MM.1S (cell line): ENCODE measurements around the gene ABHD16B.

Experiments used
- DNase-seq: peaks from one replicate; pipeline ENCODE4 v3.0.0-alpha.2; 2015
- H2AFZ ChIP-seq: fragments of 300-600 bp; sonication (generic); 2 replicates; pipeline ENCODE4 v1.6.0; 2016; ENCODE audit warnings: antibody characterized with exemption, low read length
- H3F3A ChIP-seq: fragments of 300-600 bp; sonication (generic); 2 replicates; pipeline ENCODE4 v1.6.1; 2016; ENCODE audit warnings: mild to moderate bottlenecking, antibody characterized with exemption, low read length, moderate library complexity, mixed read lengths; ENCODE audit not compliant: insufficient read depth
- H3K27ac ChIP-seq: fragments of 300-600 bp; sonication (generic); 2 replicates; pipeline ENCODE4 v1.5.1; 2016; ENCODE audit warnings: mild to moderate bottlenecking, low read length
- H3K27me3 ChIP-seq: fragments of 300-600 bp; sonication (generic); replicated peaks from 2 replicates; pipeline ENCODE4 v1.6.0; 2016; ENCODE audit warnings: low read length; ENCODE audit not compliant: insufficient read depth
- H3K36me3 ChIP-seq: fragments of 300-600 bp; sonication (generic); replicated peaks from 2 replicates; pipeline ENCODE4 v1.6.1; 2016; ENCODE audit warnings: mild to moderate bottlenecking, low read length, mixed read lengths; ENCODE audit not compliant: insufficient read depth
- H3K4me1 ChIP-seq: fragments of 300-600 bp; sonication (generic); 2 replicates; pipeline ENCODE4 v1.6.1; 2016; ENCODE audit warnings: low read length, mixed read lengths
- H3K4me2 ChIP-seq: fragments of 300-600 bp; sonication (generic); 2 replicates; pipeline ENCODE4 v1.6.0; 2016; ENCODE audit warnings: low read depth, low read length
- H3K4me3 ChIP-seq: fragments of 300-600 bp; sonication (generic); 2 replicates; pipeline ENCODE4 v1.5.1; 2016; ENCODE audit warnings: low read length, mixed read lengths
- H3K79me2 ChIP-seq: fragments of 300-600 bp; sonication (generic); 2 replicates; pipeline ENCODE4 v1.6.1; 2016; ENCODE audit warnings: mixed run types, low read length, mixed read lengths
- H3K9ac ChIP-seq: fragments of 300-600 bp; sonication (generic); 2 replicates; pipeline ENCODE4 v1.6.1; 2016; ENCODE audit warnings: low read length, mixed read lengths
- H3K9me2 ChIP-seq: fragments of 300-600 bp; sonication (generic); replicated peaks from 2 replicates; pipeline ENCODE4 v1.6.1; 2016; ENCODE audit warnings: mild to moderate bottlenecking, low read length, mixed read lengths; ENCODE audit not compliant: insufficient read depth
- H3K9me3 ChIP-seq: fragments of 300-600 bp; sonication (generic); replicated peaks from 2 replicates; pipeline ENCODE4 v1.6.1; 2016; ENCODE audit warnings: mild to moderate bottlenecking, low read length, mixed read lengths; ENCODE audit not compliant: insufficient read depth
- H4K20me1 ChIP-seq: fragments of 300-600 bp; sonication (generic); 2 replicates; pipeline ENCODE4 v1.6.1; 2016; ENCODE audit warnings: mild to moderate bottlenecking, low read length, moderate library complexity, mixed read lengths; ENCODE audit not compliant: insufficient read depth
- CTCF ChIP-seq: fragments of 300-600 bp; sonication (generic); IDR thresholded peaks from 2 replicates; pipeline ENCODE4 v1.5.1; 2016; ENCODE audit warnings: antibody characterized with exemption, low read length, mixed read lengths
- EZH2 ChIP-seq: fragments of 300-600 bp; sonication (generic); optimal IDR thresholded peaks from 2 replicates; pipeline ENCODE3; 2017; ENCODE audit warnings: low read depth, mild to moderate bottlenecking, antibody characterized with exemption, low read length, mixed read lengths
- EZH2phosphoT487 ChIP-seq: fragments of 300-600 bp; sonication (generic); IDR thresholded peaks from 2 replicates; pipeline ENCODE4 v1.6.1; 2018; ENCODE audit warnings: antibody characterized with exemption, low read length

The ABHD16B gene

GRCh38 chr20:63846128-63846771 is 15.0 kb upstream of the ABHD16B start:
- H3K79me2 ChIP-seq: no peaks in the 10 kb centered on the region
- no peak overlapping the region for H3K9ac ChIP-seq
- H4K20me1 ChIP-seq: no peaks in the 10 kb centered on the region
- no peak for DNase-seq
- peaks cover 9% of the 10 kb centered on the region for H3K4me1 ChIP-seq
- H3K36me3 ChIP-seq: no peaks in the 10 kb centered on the region
- no peak overlapping the region for H3K4me2 ChIP-seq
- TF ChIP-seq EZH2 (no peak), EZH2phosphoT487 (no peak), CTCF (no peak)
- no peaks in the 10 kb centered on the region for H3K9me3 ChIP-seq
- no peak overlapping the region for H3K4me3 ChIP-seq
- H3K27me3 ChIP-seq: peaks cover 72% of the 10 kb centered on the region
- no peak overlapping the region for H2AFZ ChIP-seq
- no peak overlapping the region for H3K27ac ChIP-seq
- H3K9me2 ChIP-seq: no peaks in the 10 kb centered on the region
- H3F3A ChIP-seq: 0 out of 2 replicates have a peak, but pooled peaks cover 3% of the 10 kb centered on the region

GRCh38 chr20:63846888-63847236 is 14.4 kb upstream of the ABHD16B start:
- no peak overlapping the region for H2AFZ ChIP-seq
- TF ChIP-seq EZH2 (no peak), CTCF (no peak), EZH2phosphoT487 (no peak)
- H3F3A ChIP-seq: 0 out of 2 replicates have a peak, but pooled peaks cover 5% of the 10 kb centered on the region
- H4K20me1 ChIP-seq: no peaks in the 10 kb centered on the region
- no peaks in the 10 kb centered on the region for H3K36me3 ChIP-seq
- H3K4me1 ChIP-seq: peaks cover 11% of the 10 kb centered on the region
- no peak overlapping the region for H3K4me3 ChIP-seq
- no peaks in the 10 kb centered on the region for H3K9me2 ChIP-seq
- no peaks in the 10 kb centered on the region for H3K79me2 ChIP-seq
- no peak overlapping the region for H3K27ac ChIP-seq
- H3K9me3 ChIP-seq: no peaks in the 10 kb centered on the region
- no peak overlapping the region for H3K4me2 ChIP-seq
- H3K9ac ChIP-seq: no peak overlapping the region
- H3K27me3 ChIP-seq: peaks cover 70% of the 10 kb centered on the region
- no peak for DNase-seq

- Histone ChIP-seq H3K4me2 (no peak overlapping the region), H3K9me3 (no peaks in the 10 kb centered on the region), H3F3A (0 out of 2 replicates have a peak, but pooled peaks cover 5% of the 10 kb centered on the region), H3K4me1 (peaks cover 11% of the 10 kb centered on the region), H2AFZ (no peak overlapping the region), H3K79me2 (no peaks in the 10 kb centered on the region), H4K20me1 (no peaks in the 10 kb centered on the region), H3K27ac (no peak overlapping the region), H3K9me2 (no peaks in the 10 kb centered on the region), H3K27me3 (peaks cover 64% of the 10 kb centered on the region), H3K9ac (no peak overlapping the region), H3K36me3 (no peaks in the 10 kb centered on the region), H3K4me3 (no peak overlapping the region)
- DNase-seq: no peak
- TF ChIP-seq EZH2 (no peak), CTCF (no peak), EZH2phosphoT487 (no peak)
Measured at GRCh38 chr20:63847237-63848002, 13.9 kb upstream of the ABHD16B start.
